ENCODE data around the gene MMP7.

DNA sequence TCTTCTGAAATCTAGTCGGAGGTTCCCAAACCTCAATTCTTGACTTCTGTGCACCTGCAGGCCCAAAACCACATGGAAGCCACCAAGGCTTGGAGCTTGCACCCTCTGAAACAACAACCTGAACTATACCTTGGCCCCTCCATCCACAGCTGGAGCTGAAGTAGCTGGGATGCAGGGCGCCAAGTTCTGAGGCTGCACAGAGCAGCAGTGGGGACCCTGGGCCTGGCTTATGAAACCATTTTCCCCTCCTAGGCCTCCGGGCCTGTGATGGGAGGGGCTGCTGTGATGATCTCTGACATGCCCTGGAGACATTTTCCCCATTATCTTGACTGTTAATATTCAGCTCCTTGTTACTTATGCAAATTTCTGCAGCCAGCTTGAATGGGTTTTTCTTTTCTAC lies 38.3 kb upstream of the MMP7 start:
- TF ChIP-seq POLR2A (IDR thresholded peaks at IDR 0.05; ENCODE audit: low read depth, low read length) (no peak), POLR2AphosphoS5 (IDR thresholded peaks at IDR 0.05; ENCODE audit: low read depth, low read length) (no peak)

Measured in GM12892 (cell line).